Naive thymus-derived CD4-positive, alpha-beta T cell (primary cell): Measurements from ENCODE around the gene PCDHB14. TPM values are rescaled to one million over a fixed set of nuclear protein-coding genes. Genes with fewer than 3 reads are reported as not detected.
A peak's percentile ranks its signal among the peaks of the same experiment; 100 is the strongest.
"Not testable (repeated sequence)": the region's sequence is repeated elsewhere in the genome, so short reads cannot be mapped to it uniquely, and the experiment has no call there.

ENCODE experiments used
- ATAC-seq: fragments of 150-1000 bp; cut with Tn5 transposase; 2 replicates; pipeline ENCODE4 v1.10.0; 2021; ENCODE audit warnings: mild to moderate bottlenecking, moderate library complexity
- CTCF ChIA-PET: fragments of 350-600 bp; sonication (Branson Sonifier 250); formaldehyde crosslinking; loops from one replicate; lab custom pipeline; 2021; ENCODE audit warnings: antibody characterized with exemption; lab: Charles Lee
- POLR2A ChIA-PET: fragments of 350-600 bp; sonication (Branson Sonifier 250); formaldehyde crosslinking; loops from one replicate; lab custom pipeline; 2021; ENCODE audit warnings: antibody characterized with exemption, inconsistent platforms; lab: Charles Lee
- DNase-seq, 9 donors: peaks; one replicate each; pipeline versions ENCODE4 v3.0.0 to v3.0.0-alpha.2; 2020 to 2022; ENCODE audit warnings: mixed read lengths in 1 of 9
- H3K27ac ChIP-seq: one replicate; pipeline ENCODE4 v1.7.0; 2013; ENCODE audit warnings: mild to moderate bottlenecking, low read depth, low read length, moderate library complexity
- H3K27me3 ChIP-seq, 2 donors: one replicate each; pipeline ENCODE4 v1.7.0; 2013; ENCODE audit warnings: low read length in 2 of 2, mild to moderate bottlenecking in 2 of 2, moderate library complexity in 2 of 2; ENCODE audit not compliant: control insufficient read depth in 2 of 2, insufficient read depth in 2 of 2
- H3K36me3 ChIP-seq, 3 experiments: 1 replicate in 2 of 3; 2 replicates in 1 of 3; pipeline ENCODE4 v1.7.0; 2013; ENCODE audit warnings: low read length in 3 of 3, mild to moderate bottlenecking in 3 of 3, moderate library complexity in 1 of 3; ENCODE audit not compliant: insufficient read depth in 3 of 3, control insufficient read depth in 2 of 3
- H3K4me1 ChIP-seq, 2 donors: one replicate each; pipeline ENCODE4 v1.7.0; 2013; ENCODE audit warnings: low read length in 2 of 2, mild to moderate bottlenecking in 2 of 2, moderate library complexity in 1 of 2; ENCODE audit not compliant: control insufficient read depth in 2 of 2, insufficient read depth in 2 of 2
- H3K4me3 ChIP-seq: 2 replicates; pipeline ENCODE4 v1.7.0; 2013; ENCODE audit warnings: mild to moderate bottlenecking, low read length
- H3K9me3 ChIP-seq, 3 experiments: 1 replicate in 2 of 3; 2 replicates in 1 of 3; pipeline ENCODE4 v1.7.0; 2013; ENCODE audit warnings: low read length in 3 of 3; ENCODE audit not compliant: control insufficient read depth in 2 of 3
- H3K27ac Mint-ChIP-seq, 9 donors: one replicate each; pipeline ENCODE4 v1.8.0; 2020 to 2022; ENCODE audit warnings: mixed read lengths in 9 of 9, mild to moderate bottlenecking in 8 of 9, moderate library complexity in 5 of 9, inconsistent platforms in 2 of 9
- H3K27me3 Mint-ChIP-seq, 5 donors: one replicate each; pipeline ENCODE4 v1.8.0; 2021 to 2022; ENCODE audit warnings: mixed read lengths in 5 of 5, mild to moderate bottlenecking in 1 of 5
- H3K36me3 Mint-ChIP-seq, 5 donors: one replicate each; pipeline ENCODE4 v1.8.0; 2020 to 2022; ENCODE audit warnings: mixed read lengths in 5 of 5, mild to moderate bottlenecking in 3 of 5, inconsistent platforms in 1 of 5
- H3K4me1 Mint-ChIP-seq, 7 donors: one replicate each; pipeline ENCODE4 v1.8.0; 2020 to 2022; ENCODE audit warnings: mixed read lengths in 7 of 7, mild to moderate bottlenecking in 3 of 7, inconsistent platforms in 1 of 7
- H3K4me3 Mint-ChIP-seq, 10 donors: one replicate each; pipeline ENCODE4 v1.8.0; 2020 to 2022; ENCODE audit warnings: mild to moderate bottlenecking in 10 of 10, mixed read lengths in 10 of 10, moderate library complexity in 6 of 10, inconsistent platforms in 2 of 10
- H3K9me3 Mint-ChIP-seq, 11 donors: one replicate each; pipeline ENCODE4 v1.8.0; 2020 to 2022; ENCODE audit warnings: mixed read lengths in 11 of 11, mild to moderate bottlenecking in 4 of 11, inconsistent platforms in 1 of 11, moderate library complexity in 1 of 11
- intact Hi-C, 2 donors: fragments of 100-400 bp; cut with micrococcal nuclease; formaldehyde crosslinking; loops; one replicate each; pipeline ENCODE4 v1.15.1; 2023
- polyA plus RNA-seq, 2 donors: library from polyadenylated mRNA; unstranded; fragments of 300-500 nt; fragmentation: Illumina TruSeq; gene quantifications; one replicate each; pipeline ENCODE4 v1.2.3, GENCODE V29; 2021
- total RNA-seq, 6 experiments: library from RNA in 5 of 6; stranded (reverse) in 5 of 6; gene quantifications; 1 replicate in 5 of 6; 2 replicates in 1 of 6; pipeline ENCODE4 v1.2.3 and lab custom pipeline; 2021 to 2026

PCDHB14 gene
- total and polyA plus RNA-seq, 7 experiments from 2014 or later = not detected

DNA sequence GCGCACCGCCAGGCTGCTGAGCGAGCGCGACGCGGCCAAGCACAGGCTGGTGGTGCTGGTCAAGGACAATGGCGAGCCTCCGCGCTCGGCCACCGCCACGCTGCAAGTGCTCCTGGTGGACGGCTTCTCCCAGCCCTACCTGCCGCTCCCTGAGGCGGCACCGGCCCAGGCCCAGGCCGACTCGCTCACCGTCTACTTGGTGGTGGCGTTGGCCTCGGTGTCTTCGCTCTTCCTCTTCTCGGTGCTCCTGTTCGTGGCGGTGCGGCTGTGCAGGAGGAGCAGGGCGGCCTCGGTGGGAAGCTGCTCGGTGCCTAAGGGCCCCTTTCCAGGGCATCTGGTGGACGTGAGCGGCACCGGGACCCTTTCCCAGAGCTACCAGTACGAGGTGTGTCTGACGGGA lies 21.5 kb upstream of the PCDHB14 start:
- H3K36me3 ChIP-seq, DNase-seq, H3K27me3 ChIP-seq, H3K4me3 ChIP-seq, H3K4me1 Mint-ChIP-seq, intact Hi-C loops, CTCF ChIA-PET, H3K27ac ChIP-seq, POLR2A ChIA-PET, H3K4me1 ChIP-seq, H3K27ac Mint-ChIP-seq, ATAC-seq, H3K4me3 Mint-ChIP-seq: not testable (repeated sequence)
- Mint-ChIP-seq H3K9me3 (peaks cover 0 to 83% (median 38%) of the 10 kb centered on the region in 11 donors), H3K36me3 (peaks cover 0 to 37% (median 3%) of the 10 kb centered on the region in 5 donors), H3K27me3 (peaks cover 0 to 80% (median 65%) of the 10 kb centered on the region in 5 donors)
- H3K9me3 ChIP-seq = peaks cover 0 to 16% (median 0%) of the 10 kb centered on the region in 3 experiments

DNA sequence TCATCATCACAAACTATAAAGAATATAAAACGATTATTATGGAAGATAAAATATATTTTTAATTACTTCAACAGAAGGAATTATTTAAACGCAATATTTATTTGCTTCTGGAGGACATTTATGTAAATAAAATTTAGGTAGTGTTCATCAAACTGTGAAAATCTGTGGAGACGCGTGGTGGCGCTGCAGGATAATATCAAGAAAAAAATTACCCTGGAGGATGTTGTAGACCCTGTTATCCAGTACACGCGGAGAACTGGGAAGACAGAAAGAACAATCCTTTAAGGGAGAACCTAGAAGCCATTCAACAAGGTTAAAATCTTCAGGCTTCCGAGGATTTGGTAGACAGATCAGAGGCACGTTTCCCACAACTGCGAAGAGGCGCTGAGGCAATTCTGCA lies 14.7 kb upstream of the PCDHB14 start, which contains the start of gene PCDHB12:
Gene PCDHB12 (plus strand): TSS at position 242 of the 400 bp plus-strand sequence. CDS start 189 bp downstream, outside the sequence.
- Mint-ChIP-seq H3K4me1 (no peaks in the 10 kb centered on the region), H3K36me3 (peaks cover 0 to 8% (median 0%) of the 10 kb centered on the region in 5 donors), H3K9me3 (peaks cover 0 to 56% (median 10%) of the 10 kb centered on the region in 11 donors), H3K27ac (no peak within 1 kb of the TSS), H3K27me3 (peaks cover 7 to 84% (median 78%) of the 10 kb centered on the region in 5 donors), H3K4me3 (peak within 1 kb of the TSS in 1 of 10 donors; percentile 25)
- no peaks in the 10 kb centered on the region for H3K9me3 ChIP-seq
- no peaks in the 10 kb centered on the region for H3K4me1 ChIP-seq
- CTCF ChIA-PET = no interaction called here
- no peak for DNase-seq
- no peaks in the 10 kb centered on the region for H3K27me3 ChIP-seq
- H3K4me3 ChIP-seq = no peak within 1 kb of the TSS
- no peaks in the 10 kb centered on the region for H3K36me3 ChIP-seq
- ATAC-seq = no peak
- POLR2A ChIA-PET = no interaction called here
- intact Hi-C loops = no loop called here
- H3K27ac ChIP-seq = no peak within 1 kb of the TSS

DNA sequence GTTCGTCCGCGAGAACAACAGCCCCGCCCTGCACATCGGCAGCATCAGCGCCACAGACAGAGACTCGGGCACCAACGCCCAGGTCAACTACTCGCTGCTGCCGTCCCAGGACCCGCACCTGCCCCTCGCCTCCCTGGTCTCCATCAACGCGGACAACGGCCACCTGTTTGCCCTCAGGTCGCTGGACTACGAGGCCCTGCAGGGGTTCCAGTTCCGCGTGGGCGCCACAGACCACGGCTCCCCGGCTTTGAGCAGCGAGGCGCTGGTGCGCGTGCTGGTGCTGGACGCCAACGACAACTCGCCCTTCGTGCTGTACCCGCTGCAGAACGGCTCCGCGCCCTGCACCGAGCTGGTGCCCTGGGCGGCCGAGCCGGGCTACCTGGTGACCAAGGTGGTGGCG lies 12.9 kb upstream of the PCDHB14 start:
- H3K4me3 Mint-ChIP-seq, H3K27me3 ChIP-seq, H3K36me3 ChIP-seq, CTCF ChIA-PET, intact Hi-C loops, DNase-seq, H3K4me3 ChIP-seq, H3K27ac ChIP-seq, H3K4me1 Mint-ChIP-seq, ATAC-seq, POLR2A ChIA-PET, H3K27ac Mint-ChIP-seq, H3K4me1 ChIP-seq, H3K9me3 ChIP-seq: not testable (repeated sequence)
- Mint-ChIP-seq H3K27me3 (peaks cover 9 to 87% (median 85%) of the 10 kb centered on the region in 5 donors), H3K36me3 (peaks cover 0 to 13% (median 0%) of the 10 kb centered on the region in 5 donors), H3K9me3 (peaks cover 3 to 59% (median 20%) of the 10 kb centered on the region in 11 donors)

DNA sequence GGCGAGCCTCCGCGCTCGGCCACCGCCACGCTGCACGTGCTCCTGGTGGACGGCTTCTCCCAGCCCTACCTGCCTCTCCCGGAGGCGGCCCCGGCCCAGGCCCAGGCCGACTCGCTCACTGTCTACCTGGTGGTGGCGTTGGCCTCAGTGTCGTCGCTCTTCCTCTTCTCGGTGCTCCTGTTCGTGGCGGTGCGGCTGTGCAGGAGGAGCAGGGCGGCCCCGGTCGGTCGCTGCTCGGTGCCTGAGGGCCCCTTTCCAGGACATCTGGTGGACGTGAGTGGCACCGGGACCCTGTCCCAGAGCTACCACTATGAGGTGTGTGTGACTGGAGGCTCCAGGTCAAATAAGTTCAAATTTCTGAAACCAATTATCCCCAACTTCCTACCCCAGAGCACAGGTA lies 12.3 kb upstream of the PCDHB14 start:
- intact Hi-C loops, CTCF ChIA-PET, H3K36me3 ChIP-seq, H3K27me3 ChIP-seq, H3K4me3 Mint-ChIP-seq, H3K27ac ChIP-seq, H3K27ac Mint-ChIP-seq, H3K4me3 ChIP-seq, DNase-seq, ATAC-seq, H3K4me1 Mint-ChIP-seq, POLR2A ChIA-PET, H3K4me1 ChIP-seq, H3K9me3 ChIP-seq: not testable (repeated sequence)
- Mint-ChIP-seq H3K27me3 (peaks cover 9 to 83% (median 80%) of the 10 kb centered on the region in 5 donors), H3K9me3 (peaks cover 3 to 56% (median 22%) of the 10 kb centered on the region in 11 donors), H3K36me3 (peaks cover 0 to 14% (median 0%) of the 10 kb centered on the region in 5 donors)

DNA sequence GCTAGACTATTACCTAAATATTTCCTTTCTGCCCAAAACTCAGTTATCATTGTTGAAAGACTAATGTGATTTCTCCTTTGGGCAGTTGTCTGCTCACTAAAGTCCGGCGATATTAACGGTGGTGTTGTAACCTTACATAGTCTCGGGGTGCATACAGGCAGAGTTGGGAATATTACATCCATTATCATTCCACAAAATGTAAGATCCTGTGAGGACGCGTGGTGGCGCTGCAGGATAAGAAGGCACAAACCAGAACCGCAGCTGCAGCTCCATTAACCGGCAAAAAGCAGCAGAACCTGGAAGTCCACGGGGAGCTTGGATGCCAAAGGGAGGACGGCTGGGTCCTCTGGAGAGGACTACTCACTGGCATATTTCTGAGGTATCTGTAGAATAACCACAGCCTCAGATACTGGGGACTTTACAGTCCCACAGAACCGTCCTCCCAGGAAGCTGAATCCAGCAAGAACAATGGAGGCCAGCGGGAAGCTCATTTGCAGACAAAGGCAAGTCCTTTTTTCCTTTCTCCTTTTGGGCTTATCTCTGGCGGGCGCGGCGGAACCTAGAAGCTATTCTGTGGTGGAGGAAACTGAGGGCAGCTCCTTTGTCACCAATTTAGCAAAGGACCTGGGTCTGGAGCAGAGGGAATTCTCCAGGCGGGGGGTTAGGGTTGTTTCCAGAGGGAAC lies 9.3 kb upstream of the PCDHB14 start, which contains the start of gene PCDHB13:
Gene PCDHB13 (plus strand): TSS at position 264 of the 684 bp plus-strand sequence. CDS start 205 bp downstream, at position 469.
- ATAC-seq, H3K27me3 ChIP-seq, intact Hi-C loops, H3K36me3 ChIP-seq, H3K27ac ChIP-seq, CTCF ChIA-PET, H3K4me3 ChIP-seq, DNase-seq, POLR2A ChIA-PET, H3K4me1 ChIP-seq, H3K4me1 Mint-ChIP-seq, H3K27ac Mint-ChIP-seq: not testable (repeated sequence)
- H3K4me3 Mint-ChIP-seq = peak within 1 kb of the TSS in 4 of 10 donors; percentile 19 to 55 (median 33)
- H3K36me3 Mint-ChIP-seq = peaks cover 0 to 22% (median 0%) of the 10 kb centered on the region in 5 donors
- peaks cover 7 to 73% (median 36%) of the 10 kb centered on the region in 11 donors for H3K9me3 Mint-ChIP-seq
- peaks cover 0 to 12% (median 0%) of the 10 kb centered on the region in 3 experiments for H3K9me3 ChIP-seq
- peaks cover 7 to 76% (median 72%) of the 10 kb centered on the region in 5 donors for H3K27me3 Mint-ChIP-seq

DNA sequence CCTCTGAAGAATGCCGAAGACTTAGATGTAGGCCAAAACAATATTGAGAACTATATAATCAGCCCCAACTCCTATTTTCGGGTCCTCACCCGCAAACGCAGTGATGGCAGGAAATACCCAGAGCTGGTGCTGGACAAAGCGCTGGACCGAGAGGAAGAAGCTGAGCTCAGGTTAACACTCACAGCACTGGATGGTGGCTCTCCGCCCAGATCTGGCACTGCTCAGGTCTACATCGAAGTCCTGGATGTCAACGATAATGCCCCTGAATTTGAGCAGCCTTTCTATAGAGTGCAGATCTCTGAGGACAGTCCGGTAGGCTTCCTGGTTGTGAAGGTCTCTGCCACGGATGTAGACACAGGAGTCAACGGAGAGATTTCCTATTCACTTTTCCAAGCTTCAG lies 8.6 kb upstream of the PCDHB14 start:
- H3K27me3 ChIP-seq, H3K36me3 ChIP-seq, intact Hi-C loops, H3K4me1 ChIP-seq, H3K27ac ChIP-seq, CTCF ChIA-PET, POLR2A ChIA-PET, ATAC-seq, H3K4me1 Mint-ChIP-seq, H3K27ac Mint-ChIP-seq, H3K4me3 ChIP-seq, H3K4me3 Mint-ChIP-seq, DNase-seq: not testable (repeated sequence)
- Mint-ChIP-seq H3K36me3 (peaks cover 0 to 21% (median 0%) of the 10 kb centered on the region in 5 donors), H3K27me3 (peaks cover 7 to 73% (median 70%) of the 10 kb centered on the region in 5 donors), H3K9me3 (peaks cover 10 to 73% (median 36%) of the 10 kb centered on the region in 11 donors)
- H3K9me3 ChIP-seq = peaks cover 0 to 18% (median 0%) of the 10 kb centered on the region in 3 experiments
